ENCODE results near the gene ZBED1.

DNA sequence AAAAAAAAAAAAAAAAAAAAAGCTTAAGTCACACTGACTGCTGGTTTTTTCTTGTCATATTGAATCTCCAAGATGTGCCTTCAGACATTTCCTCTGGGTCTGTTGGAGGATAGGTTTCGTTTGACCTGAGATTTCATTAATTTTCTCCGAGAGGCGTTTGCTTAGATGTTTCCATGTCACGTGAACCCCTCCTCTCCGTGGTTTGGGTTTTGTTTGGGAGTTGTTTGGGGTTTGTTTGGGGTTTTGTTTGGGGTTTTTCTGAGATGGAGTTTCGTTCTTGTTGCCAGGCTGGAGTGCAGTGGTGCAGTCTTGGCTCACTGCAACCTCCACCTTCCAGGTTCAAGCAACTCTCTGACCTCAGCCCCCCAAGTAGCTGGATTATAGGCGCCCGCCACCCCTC is 40.8 kb upstream of the ZBED1 start:
- TF ChIP-seq CTCF (IDR thresholded peaks at IDR 0.05; ENCODE audit: insufficient read depth, low read length, poor library complexity, severe bottlenecking) (no peak), EZH2phosphoT487 (conservative IDR thresholded peaks at IDR 0.05; ENCODE audit: low read length) (no peak)
